ENCODE data around the gene RARA.
"Not testable (repeated sequence)": the region's sequence is repeated elsewhere in the genome, so short reads cannot be mapped to it uniquely, and the experiment has no call there.

Gene RARA

DNA sequence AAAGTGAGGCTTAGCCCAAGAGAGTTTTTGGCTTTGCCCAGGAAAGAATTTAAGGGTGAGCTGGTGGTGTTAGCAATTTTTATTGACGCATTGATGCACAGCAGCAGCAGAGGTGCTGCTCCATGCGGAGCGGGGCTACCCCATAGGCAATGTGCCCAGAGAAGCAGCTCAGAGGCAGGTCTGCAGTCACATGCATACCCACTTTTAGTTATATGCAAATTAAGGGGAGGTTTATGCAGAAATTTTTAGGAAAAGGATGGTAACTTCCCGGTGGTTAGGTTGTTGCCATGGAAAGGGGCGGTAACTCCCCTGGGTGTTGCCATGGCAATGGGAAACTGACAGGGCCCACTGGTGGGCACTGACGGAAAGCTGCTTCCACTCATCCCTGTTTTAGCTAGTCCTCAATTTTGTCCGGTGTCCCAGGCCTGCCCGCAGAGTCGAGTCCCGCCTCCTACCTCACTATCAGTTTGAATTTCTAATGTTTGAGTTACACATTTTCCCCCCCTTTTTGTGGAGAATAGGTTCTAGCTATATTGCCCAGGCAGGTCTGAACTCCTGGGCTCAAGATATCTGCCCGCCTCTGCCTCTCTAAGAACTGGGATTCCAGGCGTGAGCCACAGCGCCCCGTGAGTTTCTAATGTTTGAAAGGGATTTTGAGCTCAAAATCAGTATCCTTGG lies 66.0 kb downstream of the RARA start:
- DNase-seq (ENCODE audit: low read depth): no peak

DNA sequence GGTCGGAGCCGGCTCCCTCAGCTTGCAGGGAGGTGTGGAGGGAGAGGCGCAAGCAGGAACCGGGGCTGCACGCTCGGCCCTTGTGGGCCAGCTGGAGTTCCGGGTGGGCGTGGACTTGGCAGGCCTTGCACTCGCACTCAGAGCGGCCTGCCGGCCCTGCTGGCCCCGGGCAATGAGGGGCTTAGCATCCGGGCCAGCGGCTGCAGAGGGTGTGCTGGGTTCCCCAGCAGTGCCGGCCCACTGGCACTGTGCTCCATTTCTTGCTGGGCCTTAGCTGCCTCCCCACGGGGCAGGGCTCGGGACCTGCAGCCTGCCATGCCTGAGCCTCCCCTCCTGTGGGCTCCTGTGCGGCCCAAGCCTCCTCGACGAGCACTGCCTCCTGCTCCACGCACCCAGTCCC lies 66.8 kb downstream of the RARA start:
- not testable (repeated sequence) for DNase-seq (ENCODE audit: low read depth)

GRCh38 chr17:40376541-40376940 lies 67.6 kb downstream of the RARA start:
- DNase-seq (ENCODE audit: low read depth): not testable (repeated sequence)

GRCh38 chr17:40377832-40378231 lies 68.9 kb downstream of the RARA start:
- no peak for DNase-seq (ENCODE audit: low read depth)

- DNase-seq (ENCODE audit: low read depth): no peak
These were observed 70.0 kb downstream of the RARA start for GRCh38 chr17:40378966-40379365.

DNA sequence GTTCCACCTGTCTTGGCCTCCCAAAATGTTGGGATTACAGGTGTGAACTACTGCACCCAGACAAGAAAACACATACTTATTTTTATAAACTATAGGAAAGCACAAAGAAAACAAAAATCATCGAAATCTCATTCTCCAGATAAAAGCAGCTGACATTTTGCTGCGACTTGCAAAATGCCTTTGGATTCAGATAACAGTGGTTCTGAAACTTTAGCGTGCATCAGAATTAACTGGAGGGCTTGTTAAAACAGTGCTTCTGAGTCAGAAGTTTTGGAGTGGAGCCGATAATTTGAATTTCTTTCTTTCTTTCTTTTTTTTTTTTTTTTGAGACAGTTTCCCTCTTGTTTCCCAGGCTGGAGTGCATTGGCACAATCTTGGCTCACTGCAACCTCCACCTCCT lies 73.3 kb downstream of the RARA start:
- no peak for DNase-seq (ENCODE audit: low read depth)

DNA sequence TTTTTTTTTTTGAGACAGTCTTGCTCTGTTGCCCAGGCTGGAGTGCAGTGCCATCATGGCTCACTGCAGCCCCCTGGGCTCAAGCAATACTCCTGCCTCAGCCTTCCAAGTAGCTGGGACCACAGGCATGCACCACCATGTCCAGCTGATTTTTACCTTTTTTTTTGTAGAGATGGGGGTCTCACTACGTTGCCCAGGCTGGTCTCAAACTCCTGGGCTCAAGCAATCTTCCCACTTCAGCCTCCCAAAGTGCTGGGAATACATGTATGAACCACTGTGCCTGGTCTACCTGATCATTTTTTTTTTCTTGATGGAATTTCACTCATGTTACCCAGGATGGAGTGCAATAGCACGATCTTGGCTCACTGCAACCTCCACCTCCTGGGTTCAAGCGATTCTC lies 77.6 kb downstream of the RARA start:
- DNase-seq (ENCODE audit: low read depth): not testable (repeated sequence)

GRCh38 chr17:40399185-40399584 lies 90.2 kb downstream of the RARA start:
- DNase-seq (ENCODE audit: low read depth): no peak

DNA sequence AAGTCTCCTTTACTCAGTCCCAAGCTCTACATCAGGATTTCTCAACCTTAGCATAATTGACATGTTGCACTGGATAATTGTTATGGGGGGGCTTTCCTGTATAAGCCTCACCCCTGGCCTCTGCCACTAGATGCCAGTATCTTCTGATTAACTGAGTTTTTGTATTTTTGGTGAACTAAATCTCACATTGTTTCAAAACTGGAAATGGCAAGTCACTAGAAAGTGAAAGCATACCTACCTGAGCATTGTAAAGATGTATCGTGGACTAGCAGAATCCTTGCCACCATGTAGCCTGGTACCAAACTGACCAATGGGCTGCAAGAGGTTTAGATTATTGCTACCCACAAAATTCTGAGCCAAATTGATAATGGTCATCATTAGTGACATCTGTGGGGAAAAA lies 93.7 kb downstream of the RARA start:
- no peak for DNase-seq (ENCODE audit: low read depth)

DNA sequence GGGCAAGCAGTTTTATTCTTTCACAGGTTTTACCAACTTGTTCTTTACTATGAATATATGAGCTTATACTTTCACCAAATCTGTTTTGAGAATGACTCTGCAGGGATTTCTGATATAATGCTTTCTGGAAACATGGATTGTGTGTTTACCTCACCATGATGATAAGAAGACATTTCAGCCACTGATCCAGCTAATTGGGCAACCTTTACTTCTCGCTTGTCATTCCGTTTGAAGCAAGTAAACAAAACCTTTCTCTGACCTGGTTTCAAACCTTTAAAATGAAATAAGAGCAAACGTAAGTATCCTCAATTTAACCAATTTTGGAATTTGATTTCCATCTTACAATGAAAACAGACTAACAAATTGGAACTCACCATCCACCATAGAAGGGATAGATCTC lies 95.0 kb downstream of the RARA start:
- DNase-seq (ENCODE audit: low read depth): no peak
